Psoas muscle (tissue), 8 donors: Measurements from ENCODE around the gene SCRG1. TPM values are rescaled to one million over a fixed set of nuclear protein-coding genes. Genes with fewer than 3 reads are reported as not detected.

ENCODE experiments used
- ATAC-seq, 4 donors: fragments of 200-7000 bp; cut with Tn5 transposase; one replicate each; pipeline ENCODE4 v1.9.1; 2020; ENCODE audit warnings: moderate library complexity in 3 of 4, mild to moderate bottlenecking in 2 of 4
- DNase-seq, 2 donors: peaks; one replicate each; pipeline ENCODE4 v3.0.0-alpha.2; 2020
- H3K27ac ChIP-seq: fragments of 200-600 bp; one replicate; pipeline ENCODE4 v1.8.0; 2022
- H3K27me3 ChIP-seq, 3 donors: fragments of 200-600 bp in 1 of 3; one replicate each; pipeline versions ENCODE4 v1.6.1 to v1.8.0; 2013 to 2022; ENCODE audit warnings: low read length in 2 of 3, mild to moderate bottlenecking in 2 of 3, moderate library complexity in 1 of 3; ENCODE audit not compliant: insufficient read depth in 3 of 3
- H3K36me3 ChIP-seq, 2 donors: fragments of 200-600 bp in 1 of 2; one replicate each; pipeline versions ENCODE4 v1.6.1 to v1.8.0; 2013 to 2022; ENCODE audit warnings: low read depth in 1 of 2, mild to moderate bottlenecking in 1 of 2, moderate library complexity in 1 of 2; ENCODE audit not compliant: insufficient read depth in 1 of 2
- H3K4me1 ChIP-seq: fragments of 200-600 bp; one replicate; pipeline ENCODE4 v1.8.0; 2022
- H3K4me3 ChIP-seq: fragments of 200-600 bp; one replicate; pipeline ENCODE4 v1.8.0; 2022; ENCODE audit warnings: mild to moderate bottlenecking
- H3K9me3 ChIP-seq: fragments of 200-600 bp; one replicate; pipeline ENCODE4 v1.8.0; 2022
- WGBS, 3 donors: extraction: QIAGEN DNeasy Blood & Tissue Kit; methylation state at CpG; one replicate each; pipeline versions ENCODE4 v1.1.6 to v1.1.7; 2013; 5-methylcytosine and 5-hydroxymethylcytosine counted together
- intact Hi-C, 2 donors: fragments of 100-400 bp; cut with DNase I; formaldehyde crosslinking; loops; one replicate each; pipeline versions ENCODE4 v1.11.0 to v1.14.2; 2022
- polyA plus RNA-seq, 3 donors: library from polyadenylated mRNA; stranded (reverse); fragments of 200-250 nt; gene quantifications; one replicate each; pipeline ENCODE4 v1.2.3, GENCODE V29; 2013
- total RNA-seq, 4 donors: library from RNA; stranded (reverse); fragmentation: NEBNext Ultra II Directional in 2 of 4; extraction: Animal tissue kit (Norgen Biotek cat#: 25700) in 2 of 4; gene quantifications; one replicate each; pipeline versions ENCODE4 v1.2.1 to v1.2.4, GENCODE V29; 2021 to 2023
- TF ChIP-seq, protein P1 (sequence below): fragments of 200-600 bp; IDR thresholded peaks from one replicate; pipeline ENCODE4 v1.8.0; 2022; ENCODE audit warnings: antibody characterized with exemption
- donor health status: healthy with polysubstance abuse.
- donor health status: DM: no; HTN: no; CAD: no; lungs with moderate emphysema.
- donor health status: Bipolar disorder and iron deficiency.
- donor health status: healthy.
- donor health status: DM: yes; HTN: yes; CAD: no.
- donor health status: DM: no; HTN: no; CAD: no.
- donor health status: DM: no; HTN: no; CAD: no.
- donor health status: DM: yes; HTN: yes; CAD: no.

SCRG1 gene
- total and polyA plus RNA-seq, 7 donors = 0.01 to 0.19 (median 0.03) TPM; not detected in 4

DNA sequence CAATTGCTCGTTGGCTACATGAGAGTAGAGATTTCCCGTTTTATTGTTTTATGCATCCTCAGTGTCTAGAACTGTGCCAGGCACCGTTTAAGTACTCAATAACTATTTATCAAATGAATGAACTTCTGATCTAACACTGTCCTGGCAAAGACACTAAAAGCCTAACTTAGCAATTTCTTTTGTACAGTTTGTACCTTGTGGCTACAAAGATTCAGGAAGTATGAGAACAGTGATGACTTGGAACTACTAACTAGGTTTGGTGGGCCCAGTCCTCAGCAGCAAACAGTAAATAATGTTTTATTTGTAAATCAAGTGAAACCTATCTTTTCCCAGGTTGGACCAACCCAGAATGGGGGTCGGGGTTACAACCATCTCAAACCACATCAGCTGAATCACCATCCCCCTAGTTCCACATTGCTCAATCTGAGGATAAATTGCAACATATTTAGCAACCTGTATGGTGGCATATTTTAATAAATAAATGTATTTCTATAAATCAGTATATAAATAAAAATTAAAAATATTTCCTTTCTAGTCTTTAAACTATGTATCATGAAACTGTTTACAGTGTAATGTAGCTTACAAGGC, 12.3 kb upstream of the SCRG1 start:
- TF ChIP-seq, protein P1, sequence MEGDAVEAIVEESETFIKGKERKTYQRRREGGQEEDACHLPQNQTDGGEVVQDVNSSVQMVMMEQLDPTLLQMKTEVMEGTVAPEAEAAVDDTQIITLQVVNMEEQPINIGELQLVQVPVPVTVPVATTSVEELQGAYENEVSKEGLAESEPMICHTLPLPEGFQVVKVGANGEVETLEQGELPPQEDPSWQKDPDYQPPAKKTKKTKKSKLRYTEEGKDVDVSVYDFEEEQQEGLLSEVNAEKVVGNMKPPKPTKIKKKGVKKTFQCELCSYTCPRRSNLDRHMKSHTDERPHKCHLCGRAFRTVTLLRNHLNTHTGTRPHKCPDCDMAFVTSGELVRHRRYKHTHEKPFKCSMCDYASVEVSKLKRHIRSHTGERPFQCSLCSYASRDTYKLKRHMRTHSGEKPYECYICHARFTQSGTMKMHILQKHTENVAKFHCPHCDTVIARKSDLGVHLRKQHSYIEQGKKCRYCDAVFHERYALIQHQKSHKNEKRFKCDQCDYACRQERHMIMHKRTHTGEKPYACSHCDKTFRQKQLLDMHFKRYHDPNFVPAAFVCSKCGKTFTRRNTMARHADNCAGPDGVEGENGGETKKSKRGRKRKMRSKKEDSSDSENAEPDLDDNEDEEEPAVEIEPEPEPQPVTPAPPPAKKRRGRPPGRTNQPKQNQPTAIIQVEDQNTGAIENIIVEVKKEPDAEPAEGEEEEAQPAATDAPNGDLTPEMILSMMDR = no peak
- H3K4me1 ChIP-seq = no peaks in the 10 kb centered on the region
- no peak for DNase-seq
- no peak overlapping the region for H3K4me3 ChIP-seq
- H3K36me3 ChIP-seq = peaks cover 0 to 2% of the 10 kb centered on the region in 2 donors
- 54 to 59% (median 58%) methylated on average over 4 of the region's 4 CpGs for WGBS, 3 donors
- no peak for ATAC-seq
- H3K9me3 ChIP-seq = no peaks in the 10 kb centered on the region
- no peak overlapping the region for H3K27ac ChIP-seq
- intact Hi-C loops = no loop called here
- H3K27me3 ChIP-seq = no peaks in the 10 kb centered on the region

DNA sequence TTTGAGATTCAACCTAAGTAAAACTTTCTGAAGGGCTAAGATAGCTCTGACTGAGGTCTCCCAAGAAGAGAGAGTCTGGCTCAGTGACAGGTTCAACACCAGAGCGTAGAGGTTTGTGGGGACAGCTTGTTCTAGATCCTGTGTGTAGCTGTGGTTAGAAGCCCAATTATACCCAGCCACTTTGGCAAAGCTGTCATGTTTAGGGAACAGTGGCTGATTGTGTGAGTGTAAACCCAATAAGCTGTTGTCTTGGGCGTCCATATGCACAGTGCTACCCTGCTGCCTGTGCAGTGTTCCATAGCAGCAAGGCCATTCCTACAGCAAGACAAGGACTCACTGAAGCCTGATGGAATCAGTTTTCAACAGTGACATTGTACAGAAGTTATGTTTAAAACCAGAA, 11.2 kb upstream of the SCRG1 start:
- H3K4me3 ChIP-seq = no peak overlapping the region
- ATAC-seq (no peak), DNase-seq (no peak)
- H3K27me3 ChIP-seq = no peaks in the 10 kb centered on the region
- no peak overlapping the region for H3K27ac ChIP-seq
- TF ChIP-seq, protein P1 = no peak
- H3K36me3 ChIP-seq = peaks cover 0 to 13% of the 10 kb centered on the region in 2 donors
- intact Hi-C loops = no loop called here
- 40 to 50% (median 43%) methylated on average over 2 of the region's 2 CpGs for WGBS, 3 donors
- H3K4me1 ChIP-seq = no peaks in the 10 kb centered on the region
- no peaks in the 10 kb centered on the region for H3K9me3 ChIP-seq

GRCh38 chr4:173405840-173406606, 7.1 kb upstream of the SCRG1 start:
- Histone ChIP-seq H3K4me1 (no peaks in the 10 kb centered on the region), H3K9me3 (no peaks in the 10 kb centered on the region), H3K27me3 (no peaks in the 10 kb centered on the region), H3K4me3 (no peak overlapping the region), H3K27ac (no peak overlapping the region), H3K36me3 (peaks cover 0 to 32% of the 10 kb centered on the region in 2 donors)
- TF ChIP-seq, protein P1 = no peak
- no peak for DNase-seq
- no peak for ATAC-seq
- intact Hi-C loops = no loop called here
- 95 to 98% (median 97%) methylated on average over 4 of the region's 4 CpGs for WGBS, 3 donors

DNA sequence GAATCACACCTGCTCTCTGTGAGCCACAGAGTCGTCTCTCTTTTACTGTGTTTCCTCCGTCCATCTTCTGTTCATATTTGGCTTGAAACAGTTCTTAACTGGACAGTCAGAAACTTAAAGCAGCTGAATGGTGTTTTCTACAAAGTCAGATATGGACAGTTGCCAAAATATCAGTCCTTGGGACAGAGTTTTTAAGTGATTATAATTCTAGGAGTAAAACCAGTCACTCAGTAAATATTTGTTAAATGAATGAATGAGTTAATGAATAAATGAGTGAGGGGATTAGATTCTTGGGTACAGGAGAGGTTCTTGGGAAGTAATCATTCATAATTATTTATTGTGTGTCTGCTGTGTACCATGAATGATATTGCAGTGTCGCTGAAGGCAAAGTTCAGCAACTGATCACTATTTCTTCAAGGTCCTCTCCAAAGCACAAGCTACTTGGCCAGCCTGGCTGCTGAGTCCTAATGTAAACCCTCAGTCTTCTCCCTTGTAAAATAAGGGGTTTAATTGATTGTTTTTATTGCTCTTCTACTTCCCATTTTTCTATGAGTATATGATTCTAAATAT, 5.5 kb upstream of the SCRG1 start:
- Histone ChIP-seq H3K36me3 (peaks cover 0 to 32% of the 10 kb centered on the region in 2 donors), H3K9me3 (no peaks in the 10 kb centered on the region), H3K4me3 (no peak overlapping the region), H3K4me1 (no peaks in the 10 kb centered on the region), H3K27ac (no peak overlapping the region), H3K27me3 (no peaks in the 10 kb centered on the region)
- DNase-seq = no peak
- ATAC-seq = no peak
- TF ChIP-seq, protein P1 = no peak
- WGBS, 3 donors = 87 to 94% (median 90%) methylated on average over 3 of the region's 3 CpGs
- intact Hi-C loops = no loop called here
